GM21390 (cell line): ENCODE results near the gene CIRBP.

Source experiments
- ATAC-seq: cut with Tn5 transposase; IDR thresholded peaks from one replicate; pipeline ENCODE4 v1.9.1; 2021; ENCODE audit not compliant: unreplicated experiment

Gene CIRBP

GRCh38 chr19:1230783-1231489 lies 38.2 kb upstream of the CIRBP start:
- ATAC-seq, result no peak

GRCh38 chr19:1231729-1232637 lies 37.1 kb upstream of the CIRBP start:
- ATAC-seq, result no peak

GRCh38 chr19:1232652-1233072 lies 36.5 kb upstream of the CIRBP start:
- ATAC-seq, result no peak

DNA sequence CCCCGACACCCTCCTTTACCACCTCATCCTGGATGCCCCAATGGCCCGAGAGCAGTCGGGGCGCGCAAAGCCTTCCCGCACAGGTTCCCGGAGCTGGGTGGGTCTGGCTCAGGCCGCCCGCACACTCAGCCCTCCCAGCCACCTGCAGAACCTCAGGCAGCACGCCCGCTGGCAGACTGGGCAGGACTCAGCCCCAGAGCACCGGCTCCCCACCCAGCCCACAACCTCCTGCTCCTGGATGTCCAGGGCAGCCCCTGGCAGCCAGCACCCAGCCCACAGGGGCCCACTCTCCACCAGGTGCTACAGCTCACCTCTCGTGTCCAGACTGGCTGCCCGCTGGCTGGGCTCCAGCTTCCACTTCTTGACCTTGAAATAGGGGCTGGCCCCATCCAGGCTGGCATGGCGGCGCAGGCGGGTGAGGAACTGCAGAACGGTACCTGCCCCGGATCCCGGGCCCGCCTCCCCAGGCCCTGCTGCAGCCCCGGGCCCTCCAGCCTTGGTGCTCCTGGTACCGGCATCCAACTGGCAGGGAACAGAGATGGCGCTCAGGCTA lies 35.9 kb upstream of the CIRBP start:
- ATAC-seq, result no peak

DNA sequence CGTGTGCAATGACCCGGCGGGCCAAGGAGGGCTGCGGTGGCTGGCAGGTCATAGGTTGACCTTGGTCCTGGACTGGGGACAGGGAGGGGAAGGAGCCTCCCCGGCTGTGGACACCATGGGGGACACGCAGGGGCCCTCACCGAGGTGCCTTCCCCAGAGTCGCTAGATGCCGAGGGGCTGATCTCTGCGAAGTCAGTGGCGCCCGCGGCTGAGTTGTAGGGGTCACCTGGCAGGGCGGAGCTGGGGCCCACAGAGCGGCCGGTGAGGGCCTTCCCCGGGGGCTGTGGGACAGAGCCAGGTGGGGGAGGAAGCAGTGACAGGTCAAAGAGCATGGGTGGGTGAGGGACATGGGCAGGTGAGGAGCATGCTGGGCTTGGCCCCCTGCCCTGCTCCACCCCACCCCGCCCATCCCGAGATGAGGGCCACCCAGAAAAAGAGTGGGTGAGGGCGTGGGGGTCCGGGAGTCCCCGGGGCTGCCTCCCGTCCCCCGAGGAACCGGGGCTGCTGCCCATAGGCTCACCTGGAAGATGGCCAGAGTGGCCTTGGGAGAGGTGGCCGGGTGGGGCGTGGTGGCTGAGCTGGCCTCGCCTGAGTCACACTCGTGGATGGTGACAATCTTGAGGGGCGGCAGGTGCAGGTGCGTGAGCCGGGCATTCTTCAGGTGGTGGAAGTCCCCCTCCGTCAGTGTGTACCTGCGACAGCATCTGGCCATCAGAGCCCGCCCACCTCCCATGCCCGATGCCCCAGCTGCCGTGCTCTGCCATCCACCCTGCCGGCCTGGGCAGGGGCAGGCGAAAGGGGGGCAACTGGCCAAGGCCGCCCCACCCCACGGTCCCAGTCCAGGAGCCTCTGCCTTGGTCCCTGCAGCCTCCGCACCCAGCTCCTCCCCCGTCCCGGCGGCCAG lies 34.8 kb upstream of the CIRBP start:
- no peak for ATAC-seq

- no peak for ATAC-seq
Measured at GRCh38 chr19:1234955-1235380, 34.2 kb upstream of the CIRBP start.

DNA sequence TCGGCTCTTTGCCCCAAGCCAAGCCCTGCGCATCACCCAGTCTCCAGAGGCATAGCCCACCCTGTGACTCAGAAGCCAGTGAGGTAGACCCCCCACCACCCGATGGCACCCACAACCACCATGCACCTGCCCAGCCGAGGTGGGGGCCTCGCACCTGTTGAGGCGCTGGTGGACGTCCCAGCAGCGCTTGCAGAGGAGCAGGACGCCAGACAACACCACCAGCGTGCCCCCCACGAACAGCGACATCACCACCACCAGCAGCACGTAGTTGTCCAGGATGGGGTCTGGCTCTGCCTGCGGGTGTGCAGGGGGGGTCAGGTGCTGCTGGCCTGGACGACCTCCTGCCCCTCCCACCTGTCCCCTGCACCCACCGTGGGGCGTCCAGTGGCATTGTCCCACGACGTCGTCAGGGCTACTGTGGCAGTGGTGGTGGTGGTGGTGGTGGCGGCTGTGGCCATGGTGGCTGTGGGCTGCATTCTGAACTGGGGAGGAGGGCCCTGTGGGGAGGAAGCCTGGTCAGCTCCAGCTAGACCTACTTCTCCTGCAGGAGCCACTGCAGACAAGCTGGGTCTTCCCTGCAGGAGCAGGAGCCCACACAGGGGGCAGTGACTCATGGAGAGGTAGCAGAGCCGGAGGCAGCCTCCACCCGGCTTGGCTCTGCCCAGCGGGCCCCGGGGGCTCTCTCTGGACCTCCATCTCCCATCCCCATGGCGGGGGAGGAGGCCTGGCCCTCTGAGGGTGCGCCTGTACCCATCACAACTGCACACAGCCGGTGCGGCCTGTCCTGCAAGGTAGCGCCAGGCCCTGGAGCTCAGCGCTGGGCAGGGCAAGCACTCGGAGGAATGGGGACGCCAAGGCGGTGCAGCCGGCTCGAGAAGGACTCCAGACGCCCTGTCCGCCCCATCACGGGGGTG lies 33.2 kb upstream of the CIRBP start:
- no peak for ATAC-seq

- no peak for ATAC-seq
Measured at GRCh38 chr19:1236576-1236975, 32.6 kb upstream of the CIRBP start.

GRCh38 chr19:1237027-1237659 lies 32.0 kb upstream of the CIRBP start:
- no peak for ATAC-seq

GRCh38 chr19:1237754-1238368 lies 31.3 kb upstream of the CIRBP start, which contains the start of gene CBARP:
TSS of gene CBARP (minus strand) at chr19:1238005. CDS start at chr19:1236100, 1,905 bp downstream.
- ATAC-seq, result no peak

DNA sequence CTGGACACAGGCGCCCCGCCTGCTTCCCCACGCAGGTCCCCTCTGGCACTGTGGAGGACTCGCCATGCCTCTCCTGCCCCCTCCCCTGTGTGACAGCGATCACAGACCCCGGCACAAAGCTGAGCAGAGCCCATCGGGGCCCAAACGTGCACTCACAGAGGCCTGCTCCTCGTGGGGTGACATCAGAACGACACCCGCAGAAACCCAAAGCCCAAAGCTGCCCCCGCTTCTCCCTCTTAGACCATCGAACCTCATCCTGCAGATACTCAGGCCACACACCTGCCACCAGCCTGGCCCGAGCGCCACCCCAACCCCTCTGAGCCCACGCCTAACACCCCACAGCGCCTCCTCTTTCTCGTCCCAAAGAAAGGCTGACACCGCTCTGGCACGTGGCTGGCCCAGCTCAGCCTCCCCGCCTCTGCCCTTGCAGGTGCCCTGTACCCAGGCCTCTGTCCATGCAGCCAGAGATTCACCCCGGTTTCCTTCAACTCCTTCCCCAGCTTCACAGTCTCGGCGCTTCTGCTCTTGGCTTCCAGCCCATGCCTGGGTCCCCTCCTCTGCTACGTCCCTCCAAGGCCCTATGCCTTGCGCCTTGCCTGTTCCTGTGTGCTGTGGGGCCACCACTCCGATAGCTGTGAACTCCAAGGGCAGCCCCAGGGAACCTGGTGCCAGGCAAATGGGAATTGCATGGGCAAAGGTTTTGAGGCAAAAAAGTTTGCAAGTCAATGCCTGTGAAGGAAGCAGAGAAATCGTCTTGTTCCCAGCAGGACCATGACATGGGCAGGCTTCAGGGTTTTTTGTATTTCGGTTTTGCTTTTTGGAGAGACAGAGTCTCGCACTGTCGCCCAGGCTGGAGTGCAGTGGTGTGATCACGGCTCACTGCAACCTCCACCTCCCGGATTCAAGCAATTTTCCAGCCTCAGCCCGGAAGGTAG lies 30.5 kb upstream of the CIRBP start:
- ATAC-seq, result no peak

DNA sequence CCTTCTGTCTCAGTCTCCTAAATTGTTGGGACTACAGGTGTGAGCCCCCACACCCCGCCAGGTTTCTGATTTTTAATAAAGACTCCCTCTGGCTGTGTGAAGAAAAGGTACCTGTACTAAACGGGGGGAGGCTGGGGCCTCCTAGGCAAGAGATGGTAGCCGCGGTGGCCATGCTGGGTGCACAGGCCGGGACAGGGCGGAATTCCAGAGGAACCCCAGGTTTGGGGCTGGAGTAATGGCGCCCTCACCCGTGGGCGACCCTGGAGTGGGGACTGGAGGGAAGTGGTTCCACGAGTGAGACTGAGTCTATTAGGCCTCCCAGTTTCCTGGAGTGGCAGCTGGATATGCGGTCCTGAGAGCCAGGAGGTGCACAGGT lies 29.7 kb upstream of the CIRBP start:
- ATAC-seq, result no peak

DNA sequence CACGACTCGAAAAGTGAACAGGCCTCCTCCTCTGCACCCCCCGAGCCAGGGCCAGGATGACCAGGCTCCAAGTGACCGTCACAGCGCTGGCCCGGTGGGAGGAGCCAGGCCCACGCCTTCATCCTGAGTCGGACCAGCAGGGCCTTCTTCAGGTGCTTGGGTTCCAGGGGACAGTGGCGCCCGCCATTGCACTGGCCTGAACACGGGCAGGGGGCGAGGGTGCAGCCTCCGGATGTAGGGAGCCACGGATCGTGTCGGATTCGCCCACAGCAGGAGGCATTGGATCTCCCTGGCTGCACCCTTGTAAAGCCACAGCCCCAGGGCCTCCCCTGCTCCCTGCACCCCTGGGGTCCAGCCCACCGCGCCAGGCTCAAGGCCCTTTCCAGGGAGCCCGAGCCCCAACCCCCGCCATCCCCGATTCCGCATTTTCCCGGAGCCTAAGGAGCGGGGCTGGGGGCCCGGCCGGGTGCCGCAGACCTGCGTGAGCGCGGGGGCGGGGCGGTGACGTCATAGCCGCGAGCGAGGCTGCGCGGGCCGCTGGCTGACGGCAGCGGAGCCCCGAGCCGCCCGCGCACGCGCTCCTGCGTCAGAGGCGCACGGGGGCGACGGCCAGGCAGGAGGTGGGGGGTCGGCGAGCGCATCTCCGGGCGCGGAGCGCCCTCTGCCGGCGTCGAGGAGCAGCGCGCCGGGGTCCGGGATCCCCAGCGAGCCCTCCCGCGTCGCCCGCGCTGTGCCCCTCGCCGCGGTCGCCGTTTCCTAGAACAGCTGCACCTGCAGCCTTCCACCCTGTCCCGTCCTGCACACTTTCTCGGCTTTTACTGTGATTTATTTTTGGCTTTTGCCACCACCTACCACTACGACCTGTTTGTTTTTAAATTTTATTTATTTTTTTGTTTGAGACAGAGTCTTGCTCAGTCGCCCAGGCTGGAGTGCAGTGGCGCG lies 29.1 kb upstream of the CIRBP start:
- no peak for ATAC-seq

- ATAC-seq, result no peak
Measured at GRCh38 chr19:1240925-1241324, 28.2 kb upstream of the CIRBP start.

- ATAC-seq, result no peak
Measured at GRCh38 chr19:1241417-1242095, 27.6 kb upstream of the CIRBP start, which contains the start of gene ATP5F1D. TSS of gene ATP5F1D (plus strand) at chr19:1241751. CDS start at chr19:1241851, 100 bp downstream.
